GM12878 (cell line): ENCODE measurements around the gene SFXN5. TPM values are rescaled to one million over a fixed set of nuclear protein-coding genes. Genes with fewer than 3 reads are reported as not detected.

Experiments used
- ATAC-seq: fragments of 200-7000 bp; cut with Tn5 transposase; 3 replicates; pipeline ENCODE4 v1.9.1; 2020; ENCODE audit warnings: mild to moderate bottlenecking, moderate library complexity
- BruUV-seq: library from RNA; stranded (reverse); fragments of 400-500 nt; replicated peaks from 2 replicates; lab custom pipeline; 2021; lab: Mats Ljungman, UMichigan
- CTCF ChIA-PET: fragments of 300-600 bp; sonication (Branson Sonifier 250); formaldehyde crosslinking; extraction: SDS; loops from one replicate; lab custom pipeline; 2021; ENCODE audit warnings: inconsistent platforms; lab: Yijun Ruan, JAX
- POLR2A ChIA-PET: fragments of 350-600 bp; formaldehyde crosslinking; extraction: SDS; loops from one replicate; lab custom pipeline; 2021; ENCODE audit warnings: inconsistent platforms; lab: Charles Lee
- RAD21 ChIA-PET: fragments of 300-600 bp; sonication (Branson Sonifier 250); formaldehyde crosslinking; loops from one replicate; lab custom pipeline; 2023; ENCODE audit warnings: antibody characterized with exemption; ENCODE audit not compliant: unreplicated experiment; lab: Charles Lee
- SMC1A ChIA-PET: fragments of 300-600 bp; sonication (Branson Sonifier 250); formaldehyde crosslinking; loops from one replicate; lab custom pipeline; 2023; ENCODE audit not compliant: unreplicated experiment, uncharacterized antibody; lab: Charles Lee
- DNase-seq: peaks from one replicate; pipeline ENCODE4 v3.0.0-alpha.2; 2011; ENCODE audit warnings: low read depth, low spot score
- FAIRE-seq: peaks from 3 replicates; lab custom pipeline; 2011; peaks lifted over from hg19 to GRCh38; lab: Jason Lieb, UNC
- H2AFZ ChIP-seq: 2 replicates; pipeline ENCODE4 v1.6.0; 2011; ENCODE audit warnings: low read depth, low read length, control low read depth; ENCODE audit not compliant: control insufficient read depth
- H3K27ac ChIP-seq: 2 replicates; pipeline ENCODE4 v1.5.1; 2011; ENCODE audit warnings: control low read depth; ENCODE audit not compliant: control insufficient read depth, insufficient read depth
- H3K27me3 ChIP-seq, 2 experiments: replicated peaks in 1 of 2; 2 replicates each; pipeline versions ENCODE4 v1.6.0 to v1.6.1; 2011; ENCODE audit warnings: low read length in 1 of 2; ENCODE audit not compliant: control insufficient read depth in 2 of 2, insufficient read depth in 2 of 2
- H3K36me3 ChIP-seq, 2 experiments: 2 replicates each; pipeline ENCODE4 v1.5.1; 2011; ENCODE audit warnings: low read length in 1 of 2; ENCODE audit not compliant: control insufficient read depth in 2 of 2, insufficient read depth in 2 of 2
- H3K4me1 ChIP-seq: 2 replicates; pipeline ENCODE4 v1.6.1; 2011; ENCODE audit warnings: mild to moderate bottlenecking, low read length, moderate library complexity, mixed read lengths; ENCODE audit not compliant: control insufficient read depth, insufficient read depth
- H3K4me2 ChIP-seq: 2 replicates; pipeline ENCODE4 v1.6.0; 2011; ENCODE audit warnings: control low read depth; ENCODE audit not compliant: control insufficient read depth, insufficient read depth
- H3K4me3 ChIP-seq: fragments of 200-600 bp; sonication (generic); 2 replicates; pipeline ENCODE4 v1.5.1; 2016
- H3K79me2 ChIP-seq: 2 replicates; pipeline ENCODE4 v1.6.0; 2011; ENCODE audit warnings: low read length; ENCODE audit not compliant: control insufficient read depth, insufficient read depth
- H3K9ac ChIP-seq: 2 replicates; pipeline ENCODE4 v1.8.0; 2011; ENCODE audit warnings: low read length, control low read depth, mixed read lengths; ENCODE audit not compliant: control insufficient read depth, insufficient read depth
- H3K9me3 ChIP-seq: replicated peaks from 3 replicates; pipeline ENCODE4 v1.5.1; 2011; ENCODE audit warnings: mild to moderate bottlenecking, low read length; ENCODE audit not compliant: control insufficient read depth, insufficient read depth
- H4K20me1 ChIP-seq: 2 replicates; pipeline ENCODE4 v1.6.0; 2011; ENCODE audit not compliant: control insufficient read depth, insufficient read depth
- BACH1 ChIP-seq: fragments of 450-650 bp; IDR thresholded peaks from 2 replicates; pipeline ENCODE4 v1.6.1; 2017; ENCODE audit warnings: mild to moderate bottlenecking, borderline replicate concordance
- FOS ChIP-seq: IDR thresholded peaks from 3 replicates; pipeline ENCODE4 v1.6.1; 2011; ENCODE audit warnings: borderline replicate concordance; ENCODE audit not compliant: insufficient read length; ENCODE audit errors: extremely low read depth
- IRF5 ChIP-seq: fragments of 450-650 bp; IDR thresholded peaks from 2 replicates; pipeline ENCODE4 v1.6.1; 2017; ENCODE audit warnings: borderline replicate concordance
- NFIC ChIP-seq: IDR thresholded peaks from 2 replicates; pipeline ENCODE4 v1.6.1; 2012; ENCODE audit warnings: low read depth, mild to moderate bottlenecking, inconsistent platforms, low read length, moderate library complexity
- RELB ChIP-seq: fragments of 450-650 bp; IDR thresholded peaks from 2 replicates; pipeline ENCODE4 v1.6.1; 2017; ENCODE audit warnings: low read depth, mild to moderate bottlenecking, moderate library complexity
- SMAD5 ChIP-seq: IDR thresholded peaks from 2 replicates; pipeline ENCODE4 v1.6.1; 2016; ENCODE audit warnings: antibody characterized with exemption, low read depth
- SP1 ChIP-seq: IDR thresholded peaks from one replicate; pipeline ENCODE4 v1.6.1; 2011; ENCODE audit warnings: low read depth, low read length
- ZSCAN29 ChIP-seq: fragments of 450-650 bp; IDR thresholded peaks from 2 replicates; pipeline ENCODE4 v1.6.1; 2017; ENCODE audit warnings: mild to moderate bottlenecking, moderate library complexity
- WGBS: methylation state at CpG from one replicate; pipeline ENCODE4 v1.1.6; 2016; ENCODE audit warnings: low lambda C conversion rate; ENCODE audit not compliant: insufficient replicate concordance, insufficient coverage; ENCODE audit errors: missing lambda C conversion rate; 5-methylcytosine and 5-hydroxymethylcytosine counted together
- in situ Hi-C: fragments of 300-500 bp; cut with MboI; formaldehyde crosslinking; loops from 9 replicates; pipeline ENCODE4 v1.14.3; 2018; ENCODE audit warnings: mixed read lengths
- intact Hi-C: fragments of 100-400 bp; cut with micrococcal nuclease; formaldehyde crosslinking; loops from one replicate; pipeline ENCODE4 v1.14.2; 2022; ENCODE audit not compliant: unreplicated experiment
- polyA plus RNA-seq, 11 experiments: library from polyadenylated mRNA; depleted of rRNA in 4 of 11; unstranded in 6 of 11; stranded (reverse) in 5 of 11; fragments of >200 nt; fragmentation: Nextera tagmentation in 4 of 11; fragmentation: Illumina TruSeq in 1 of 11; extraction: Ambion mirVana in 4 of 11; extraction: Trizol in 1 of 11; gene quantifications; 1 replicate in 1 of 11; 2 replicates in 10 of 11; pipeline versions ENCODE4 v1.2.1 to v1.2.3, GENCODE V29; 2011 to 2016; ENCODE audit warnings: inconsistent platforms in 2 of 11, missing spikeins in 2 of 11, low read depth in 1 of 11
- total RNA-seq, 4 experiments: library from RNA; depleted of rRNA in 3 of 4; stranded (reverse); fragments of >200 nt in 3 of 4; fragmentation: Illumina TruSeq in 1 of 4; extraction: Trizol in 1 of 4; gene quantifications; 2 replicates each; pipeline versions ENCODE4 v1.2.1 to v1.2.3, GENCODE V29; 2013 to 2021
- TF ChIP-seq, protein P1 (sequence below): fragments of 450-650 bp; formaldehyde crosslinking; IDR thresholded peaks from 2 replicates; pipeline ENCODE4 v1.4.0; 2022; ENCODE audit warnings: mild to moderate bottlenecking, moderate library complexity

The SFXN5 gene
- total and polyA plus RNA-seq, 10 of the 15 experiments (the other 5 are each of a cell fraction or from before 2014, with no cell fraction given), result 3.3 to 15.9 (median 11.2) TPM

GRCh38 chr2:73022024-73022568 lies 49.4 kb downstream of the SFXN5 start:
- Histone ChIP-seq H3K4me2 (no peak overlapping the region), H2AFZ (no peak overlapping the region), H3K9me3 (no peaks in the 10 kb centered on the region), H3K4me3 (no peak overlapping the region), H3K79me2 (no peaks in the 10 kb centered on the region), H3K36me3 (no peaks in the 10 kb centered on the region), H3K4me1 (no peaks in the 10 kb centered on the region), H3K9ac (no peak overlapping the region), H3K27ac (no peak overlapping the region), H4K20me1 (no peaks in the 10 kb centered on the region), H3K27me3 (no peaks in the 10 kb centered on the region)
- no peak for FAIRE-seq
- TF ChIP-seq IRF5 (no peak), SMAD5 (no peak), BACH1 (no peak), ZSCAN29 (no peak), NFIC (no peak), RELB (no peak), FOS (no peak), SP1 (no peak)
- TF ChIP-seq, protein P1, sequence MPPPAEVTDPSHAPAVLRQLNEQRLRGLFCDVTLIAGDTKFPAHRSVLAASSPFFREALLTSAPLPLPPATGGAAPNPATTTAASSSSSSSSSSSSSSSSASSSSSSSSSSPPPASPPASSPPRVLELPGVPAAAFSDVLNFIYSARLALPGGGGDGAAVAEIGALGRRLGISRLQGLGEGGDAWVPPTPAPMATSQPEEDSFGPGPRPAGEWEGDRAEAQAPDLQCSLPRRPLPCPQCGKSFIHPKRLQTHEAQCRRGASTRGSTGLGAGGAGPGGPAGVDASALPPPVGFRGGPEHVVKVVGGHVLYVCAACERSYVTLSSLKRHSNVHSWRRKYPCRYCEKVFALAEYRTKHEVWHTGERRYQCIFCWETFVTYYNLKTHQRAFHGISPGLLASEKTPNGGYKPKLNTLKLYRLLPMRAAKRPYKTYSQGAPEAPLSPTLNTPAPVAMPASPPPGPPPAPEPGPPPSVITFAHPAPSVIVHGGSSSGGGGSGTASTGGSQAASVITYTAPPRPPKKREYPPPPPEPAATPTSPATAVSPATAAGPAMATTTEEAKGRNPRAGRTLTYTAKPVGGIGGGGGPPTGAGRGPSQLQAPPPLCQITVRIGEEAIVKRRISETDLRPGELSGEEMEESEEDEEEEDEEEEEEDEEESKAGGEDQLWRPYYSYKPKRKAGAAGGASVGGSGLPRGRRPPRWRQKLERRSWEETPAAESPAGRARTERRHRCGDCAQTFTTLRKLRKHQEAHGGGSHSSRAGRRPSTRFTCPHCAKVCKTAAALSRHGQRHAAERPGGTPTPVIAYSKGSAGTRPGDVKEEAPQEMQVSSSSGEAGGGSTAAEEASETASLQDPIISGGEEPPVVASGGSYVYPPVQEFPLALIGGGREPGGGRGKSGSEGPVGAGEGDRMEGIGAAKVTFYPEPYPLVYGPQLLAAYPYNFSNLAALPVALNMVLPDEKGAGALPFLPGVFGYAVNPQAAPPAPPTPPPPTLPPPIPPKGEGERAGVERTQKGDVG (CRISPR knock-in tag), result no peak
- ChIA-PET CTCF (interaction anchor here (1.1 to 1.2 kb wide), 2 partner anchors 11 to 155 kb away, joined by 3 to 4 read pairs; no protein-coding TSS in a partner anchor), SMC1A (no interaction called here), RAD21 (no interaction called here), POLR2A (no interaction called here)
- WGBS, result 82% methylated on average over 4 of the region's 4 CpGs
- no peak for DNase-seq
- no TSS peak for BruUV-seq
- in situ Hi-C loops, result no loop called here
- intact Hi-C loops, result no loop called here
- no peak for ATAC-seq
